GM23338 (cell line): ENCODE measurements around the gene BRI3BP. TPM values are rescaled to one million over a fixed set of nuclear protein-coding genes. Genes with fewer than 3 reads are reported as not detected.

Experiments
- ATAC-seq: fragments of 200-7000 bp; cut with Tn5 transposase; 3 replicates; pipeline ENCODE4 v1.9.1; 2020
- DNase-seq: peaks from one replicate; pipeline ENCODE4 v3.0.0-alpha.2; 2015; ENCODE audit warnings: low spot score
- H2AFZ ChIP-seq: fragments of 200-600 bp; sonication (generic); 2 replicates; pipeline ENCODE4 v1.8.0; 2016; ENCODE audit warnings: antibody characterized with exemption, mild to moderate bottlenecking, moderate library complexity
- H3F3A ChIP-seq: fragments of 200-600 bp; sonication (generic); replicated peaks from 2 replicates; pipeline ENCODE4 v1.8.0; 2017; ENCODE audit warnings: antibody characterized with exemption, mixed run types, low read depth
- H3K27ac ChIP-seq: fragments of 200-600 bp; sonication (generic); 2 replicates; pipeline ENCODE4 v1.6.1; 2016; ENCODE audit warnings: low read depth
- H3K27me3 ChIP-seq: fragments of 200-600 bp; sonication (generic); 2 replicates; pipeline ENCODE4 v1.8.0; 2016; ENCODE audit warnings: mild to moderate bottlenecking, mixed run types, moderate library complexity; ENCODE audit not compliant: insufficient read depth
- H3K36me3 ChIP-seq: fragments of 200-600 bp; sonication (generic); 2 replicates; pipeline ENCODE4 v1.8.0; 2016; ENCODE audit warnings: mild to moderate bottlenecking; ENCODE audit not compliant: insufficient read depth
- H3K4me1 ChIP-seq: fragments of 200-600 bp; sonication (generic); 2 replicates; pipeline ENCODE4 v1.8.0; 2016; ENCODE audit warnings: mild to moderate bottlenecking, moderate library complexity; ENCODE audit not compliant: insufficient read depth
- H3K4me2 ChIP-seq: fragments of 200-600 bp; sonication (generic); 2 replicates; pipeline ENCODE4 v1.7.1; 2017; ENCODE audit warnings: mixed run types
- H3K4me3 ChIP-seq: fragments of 200-600 bp; sonication (generic); 2 replicates; pipeline ENCODE4 v1.6.1; 2016; ENCODE audit warnings: mixed run types
- H3K79me2 ChIP-seq: fragments of 200-600 bp; sonication (generic); replicated peaks from 2 replicates; pipeline ENCODE4 v1.8.0; 2017; ENCODE audit warnings: mild to moderate bottlenecking; ENCODE audit not compliant: insufficient read depth
- H3K9me2 ChIP-seq: fragments of 200-600 bp; sonication (generic); 2 replicates; pipeline ENCODE4 v1.8.0; 2017; ENCODE audit not compliant: insufficient read depth
- H4K20me1 ChIP-seq: fragments of 200-600 bp; sonication (generic); replicated peaks from 2 replicates; pipeline ENCODE4 v1.8.0; 2017; ENCODE audit warnings: mild to moderate bottlenecking; ENCODE audit not compliant: insufficient read depth
- H3K27ac Mint-ChIP-seq: 2 replicates; pipeline ENCODE4 v1.8.0; 2020; ENCODE audit warnings: inconsistent platforms, mild to moderate bottlenecking, moderate library complexity, mixed read lengths
- H3K27me3 Mint-ChIP-seq: 3 replicates; pipeline ENCODE4 v1.8.0; 2022; ENCODE audit warnings: low read depth, mild to moderate bottlenecking, moderate library complexity, mixed read lengths, inconsistent platforms; ENCODE audit not compliant: insufficient read depth, poor library complexity
- H3K36me3 Mint-ChIP-seq: 3 replicates; pipeline ENCODE4 v1.8.0; 2021; ENCODE audit warnings: low read depth, mild to moderate bottlenecking, inconsistent platforms, moderate library complexity, mixed read lengths
- H3K4me1 Mint-ChIP-seq: 3 replicates; pipeline ENCODE4 v1.8.0; 2020; ENCODE audit warnings: mild to moderate bottlenecking, inconsistent platforms, mixed read lengths
- H3K4me3 Mint-ChIP-seq: 3 replicates; pipeline ENCODE4 v1.8.0; 2021; ENCODE audit warnings: moderate library complexity, mild to moderate bottlenecking, inconsistent platforms, mixed read lengths
- H3K9me3 Mint-ChIP-seq: 3 replicates; pipeline ENCODE4 v1.8.0; 2020; ENCODE audit warnings: moderate library complexity, mild to moderate bottlenecking, inconsistent platforms, mixed read lengths
- CREB1 ChIP-seq: fragments of 250-450 bp; sonication (Bioruptor Pico); IDR thresholded peaks from 2 replicates; pipeline ENCODE4 v1.5.0; 2020; ENCODE audit warnings: low read depth, mild to moderate bottlenecking, moderate library complexity
- EZH2 ChIP-seq: fragments of 200-600 bp; sonication (generic); IDR thresholded peaks from one replicate; pipeline ENCODE4 v1.8.0; 2017; ENCODE audit warnings: antibody characterized with exemption, mild to moderate bottlenecking, low read depth; ENCODE audit not compliant: unreplicated experiment
- EZH2phosphoT487 ChIP-seq: fragments of 200-600 bp; sonication (generic); IDR thresholded peaks from one replicate; pipeline ENCODE4 v1.8.1; 2018; ENCODE audit warnings: antibody characterized with exemption; ENCODE audit not compliant: unreplicated experiment
- JUNB ChIP-seq: IDR thresholded peaks from one replicate; pipeline ENCODE4 v1.6.1; 2016; ENCODE audit warnings: antibody characterized with exemption; ENCODE audit not compliant: unreplicated experiment
- NANOG ChIP-seq: IDR thresholded peaks from 2 replicates; pipeline ENCODE4 v1.6.1; 2016; ENCODE audit warnings: antibody characterized with exemption, borderline replicate concordance
- POLR2AphosphoS5 ChIP-seq: IDR thresholded peaks from 2 replicates; pipeline ENCODE4 v1.6.1; 2016; ENCODE audit warnings: antibody characterized with exemption, low read depth
- STAT1 ChIP-seq: IDR thresholded peaks from one replicate; pipeline ENCODE4 v1.6.1; 2016; ENCODE audit warnings: antibody characterized with exemption; ENCODE audit not compliant: unreplicated experiment
- ZNF114 ChIP-seq: fragments of 250-450 bp; sonication (Bioruptor Pico); IDR thresholded peaks from 2 replicates; pipeline ENCODE4 v1.5.0; 2020; ENCODE audit warnings: mild to moderate bottlenecking, moderate library complexity
- ZNF331 ChIP-seq: fragments of 250-450 bp; sonication (Bioruptor Pico); IDR thresholded peaks from 2 replicates; pipeline ENCODE4 v1.5.0; 2020; ENCODE audit warnings: low read depth, mild to moderate bottlenecking, moderate library complexity
- polyA plus RNA-seq: library from polyadenylated mRNA; unstranded; fragments of >200 nt; fragmentation: Nextera tagmentation; extraction: Ambion mirVana; gene quantifications from 2 replicates; pipeline ENCODE4 v1.2.1, GENCODE V29; 2016
- total RNA-seq: library from RNA; depleted of rRNA; stranded (reverse); fragments of >200 nt; shearing (Covaris generic); gene quantifications from 2 replicates; pipeline ENCODE4 v1.2.3, GENCODE V29; 2014
- TF ChIP-seq, protein P1 (sequence below): IDR thresholded peaks from 2 replicates; pipeline ENCODE4 v1.6.1; 2016; ENCODE audit warnings: antibody characterized with exemption
- TF ChIP-seq, protein P2 (sequence below): IDR thresholded peaks from one replicate; pipeline ENCODE4 v1.6.1; 2018; ENCODE audit warnings: antibody characterized with exemption; ENCODE audit not compliant: unreplicated experiment
- TF ChIP-seq, protein P3 (sequence below), 2 experiments: fragments of 200-600 bp in 1 of 2; sonication (generic) in 1 of 2; conservative IDR thresholded peaks; 2 replicates each; pipeline versions ENCODE4 v1.5.1 to v1.6.1; 2016 to 2017; ENCODE audit warnings: antibody characterized with exemption in 2 of 2, low read depth in 2 of 2, mild to moderate bottlenecking in 2 of 2, moderate library complexity in 1 of 2
- TF ChIP-seq, protein P4 (sequence below): fragments of 250-450 bp; sonication (Bioruptor Pico); IDR thresholded peaks from 2 replicates; pipeline ENCODE4 v1.5.0; 2020; ENCODE audit warnings: mild to moderate bottlenecking, moderate library complexity

Gene BRI3BP
- total and polyA plus RNA-seq, 2 experiments from 2014 or later: 5.8 to 10.7 TPM

DNA sequence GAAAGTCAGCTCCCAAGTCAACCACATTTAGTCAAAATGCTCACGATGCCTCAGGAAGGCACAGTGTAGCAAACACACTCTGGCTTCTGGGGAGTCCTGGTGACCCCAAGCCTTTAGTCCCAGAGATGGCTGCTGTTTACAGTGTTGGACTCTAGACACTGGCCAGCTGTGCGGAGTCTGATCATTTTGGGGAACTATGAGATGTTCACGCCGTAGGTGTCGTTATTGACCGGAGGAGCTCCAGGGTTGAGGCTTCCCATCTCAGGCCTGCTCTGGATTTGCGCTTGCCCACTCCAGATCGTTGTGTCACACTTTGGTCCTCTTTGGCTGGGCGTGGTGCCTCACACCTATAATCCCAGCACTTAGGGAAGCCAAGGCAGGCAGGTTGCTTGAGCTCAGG lies 27.7 kb downstream of the BRI3BP start:
- TF ChIP-seq, protein P1, sequence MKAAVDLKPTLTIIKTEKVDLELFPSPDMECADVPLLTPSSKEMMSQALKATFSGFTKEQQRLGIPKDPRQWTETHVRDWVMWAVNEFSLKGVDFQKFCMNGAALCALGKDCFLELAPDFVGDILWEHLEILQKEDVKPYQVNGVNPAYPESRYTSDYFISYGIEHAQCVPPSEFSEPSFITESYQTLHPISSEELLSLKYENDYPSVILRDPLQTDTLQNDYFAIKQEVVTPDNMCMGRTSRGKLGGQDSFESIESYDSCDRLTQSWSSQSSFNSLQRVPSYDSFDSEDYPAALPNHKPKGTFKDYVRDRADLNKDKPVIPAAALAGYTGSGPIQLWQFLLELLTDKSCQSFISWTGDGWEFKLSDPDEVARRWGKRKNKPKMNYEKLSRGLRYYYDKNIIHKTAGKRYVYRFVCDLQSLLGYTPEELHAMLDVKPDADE: no peak
- TF ChIP-seq EZH2phosphoT487: no peak
- TF ChIP-seq, protein P2, sequence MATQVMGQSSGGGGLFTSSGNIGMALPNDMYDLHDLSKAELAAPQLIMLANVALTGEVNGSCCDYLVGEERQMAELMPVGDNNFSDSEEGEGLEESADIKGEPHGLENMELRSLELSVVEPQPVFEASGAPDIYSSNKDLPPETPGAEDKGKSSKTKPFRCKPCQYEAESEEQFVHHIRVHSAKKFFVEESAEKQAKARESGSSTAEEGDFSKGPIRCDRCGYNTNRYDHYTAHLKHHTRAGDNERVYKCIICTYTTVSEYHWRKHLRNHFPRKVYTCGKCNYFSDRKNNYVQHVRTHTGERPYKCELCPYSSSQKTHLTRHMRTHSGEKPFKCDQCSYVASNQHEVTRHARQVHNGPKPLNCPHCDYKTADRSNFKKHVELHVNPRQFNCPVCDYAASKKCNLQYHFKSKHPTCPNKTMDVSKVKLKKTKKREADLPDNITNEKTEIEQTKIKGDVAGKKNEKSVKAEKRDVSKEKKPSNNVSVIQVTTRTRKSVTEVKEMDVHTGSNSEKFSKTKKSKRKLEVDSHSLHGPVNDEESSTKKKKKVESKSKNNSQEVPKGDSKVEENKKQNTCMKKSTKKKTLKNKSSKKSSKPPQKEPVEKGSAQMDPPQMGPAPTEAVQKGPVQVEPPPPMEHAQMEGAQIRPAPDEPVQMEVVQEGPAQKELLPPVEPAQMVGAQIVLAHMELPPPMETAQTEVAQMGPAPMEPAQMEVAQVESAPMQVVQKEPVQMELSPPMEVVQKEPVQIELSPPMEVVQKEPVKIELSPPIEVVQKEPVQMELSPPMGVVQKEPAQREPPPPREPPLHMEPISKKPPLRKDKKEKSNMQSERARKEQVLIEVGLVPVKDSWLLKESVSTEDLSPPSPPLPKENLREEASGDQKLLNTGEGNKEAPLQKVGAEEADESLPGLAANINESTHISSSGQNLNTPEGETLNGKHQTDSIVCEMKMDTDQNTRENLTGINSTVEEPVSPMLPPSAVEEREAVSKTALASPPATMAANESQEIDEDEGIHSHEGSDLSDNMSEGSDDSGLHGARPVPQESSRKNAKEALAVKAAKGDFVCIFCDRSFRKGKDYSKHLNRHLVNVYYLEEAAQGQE: no peak
- no peak for TF ChIP-seq JUNB
- TF ChIP-seq EZH2: no peak
- TF ChIP-seq POLR2AphosphoS5: no peak
- TF ChIP-seq, protein P3, sequence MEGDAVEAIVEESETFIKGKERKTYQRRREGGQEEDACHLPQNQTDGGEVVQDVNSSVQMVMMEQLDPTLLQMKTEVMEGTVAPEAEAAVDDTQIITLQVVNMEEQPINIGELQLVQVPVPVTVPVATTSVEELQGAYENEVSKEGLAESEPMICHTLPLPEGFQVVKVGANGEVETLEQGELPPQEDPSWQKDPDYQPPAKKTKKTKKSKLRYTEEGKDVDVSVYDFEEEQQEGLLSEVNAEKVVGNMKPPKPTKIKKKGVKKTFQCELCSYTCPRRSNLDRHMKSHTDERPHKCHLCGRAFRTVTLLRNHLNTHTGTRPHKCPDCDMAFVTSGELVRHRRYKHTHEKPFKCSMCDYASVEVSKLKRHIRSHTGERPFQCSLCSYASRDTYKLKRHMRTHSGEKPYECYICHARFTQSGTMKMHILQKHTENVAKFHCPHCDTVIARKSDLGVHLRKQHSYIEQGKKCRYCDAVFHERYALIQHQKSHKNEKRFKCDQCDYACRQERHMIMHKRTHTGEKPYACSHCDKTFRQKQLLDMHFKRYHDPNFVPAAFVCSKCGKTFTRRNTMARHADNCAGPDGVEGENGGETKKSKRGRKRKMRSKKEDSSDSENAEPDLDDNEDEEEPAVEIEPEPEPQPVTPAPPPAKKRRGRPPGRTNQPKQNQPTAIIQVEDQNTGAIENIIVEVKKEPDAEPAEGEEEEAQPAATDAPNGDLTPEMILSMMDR (conservative IDR thresholded peaks at IDR 0.05; ENCODE audit: low read depth in 2 of 2): no peak
- no peak for TF ChIP-seq STAT1
- no peak for TF ChIP-seq CREB1 (CRISPR knock-in tag)
- TF ChIP-seq NANOG: no peak
- TF ChIP-seq ZNF331 (CRISPR knock-in tag): no peak
- no peak for TF ChIP-seq ZNF114
- TF ChIP-seq, protein P4, sequence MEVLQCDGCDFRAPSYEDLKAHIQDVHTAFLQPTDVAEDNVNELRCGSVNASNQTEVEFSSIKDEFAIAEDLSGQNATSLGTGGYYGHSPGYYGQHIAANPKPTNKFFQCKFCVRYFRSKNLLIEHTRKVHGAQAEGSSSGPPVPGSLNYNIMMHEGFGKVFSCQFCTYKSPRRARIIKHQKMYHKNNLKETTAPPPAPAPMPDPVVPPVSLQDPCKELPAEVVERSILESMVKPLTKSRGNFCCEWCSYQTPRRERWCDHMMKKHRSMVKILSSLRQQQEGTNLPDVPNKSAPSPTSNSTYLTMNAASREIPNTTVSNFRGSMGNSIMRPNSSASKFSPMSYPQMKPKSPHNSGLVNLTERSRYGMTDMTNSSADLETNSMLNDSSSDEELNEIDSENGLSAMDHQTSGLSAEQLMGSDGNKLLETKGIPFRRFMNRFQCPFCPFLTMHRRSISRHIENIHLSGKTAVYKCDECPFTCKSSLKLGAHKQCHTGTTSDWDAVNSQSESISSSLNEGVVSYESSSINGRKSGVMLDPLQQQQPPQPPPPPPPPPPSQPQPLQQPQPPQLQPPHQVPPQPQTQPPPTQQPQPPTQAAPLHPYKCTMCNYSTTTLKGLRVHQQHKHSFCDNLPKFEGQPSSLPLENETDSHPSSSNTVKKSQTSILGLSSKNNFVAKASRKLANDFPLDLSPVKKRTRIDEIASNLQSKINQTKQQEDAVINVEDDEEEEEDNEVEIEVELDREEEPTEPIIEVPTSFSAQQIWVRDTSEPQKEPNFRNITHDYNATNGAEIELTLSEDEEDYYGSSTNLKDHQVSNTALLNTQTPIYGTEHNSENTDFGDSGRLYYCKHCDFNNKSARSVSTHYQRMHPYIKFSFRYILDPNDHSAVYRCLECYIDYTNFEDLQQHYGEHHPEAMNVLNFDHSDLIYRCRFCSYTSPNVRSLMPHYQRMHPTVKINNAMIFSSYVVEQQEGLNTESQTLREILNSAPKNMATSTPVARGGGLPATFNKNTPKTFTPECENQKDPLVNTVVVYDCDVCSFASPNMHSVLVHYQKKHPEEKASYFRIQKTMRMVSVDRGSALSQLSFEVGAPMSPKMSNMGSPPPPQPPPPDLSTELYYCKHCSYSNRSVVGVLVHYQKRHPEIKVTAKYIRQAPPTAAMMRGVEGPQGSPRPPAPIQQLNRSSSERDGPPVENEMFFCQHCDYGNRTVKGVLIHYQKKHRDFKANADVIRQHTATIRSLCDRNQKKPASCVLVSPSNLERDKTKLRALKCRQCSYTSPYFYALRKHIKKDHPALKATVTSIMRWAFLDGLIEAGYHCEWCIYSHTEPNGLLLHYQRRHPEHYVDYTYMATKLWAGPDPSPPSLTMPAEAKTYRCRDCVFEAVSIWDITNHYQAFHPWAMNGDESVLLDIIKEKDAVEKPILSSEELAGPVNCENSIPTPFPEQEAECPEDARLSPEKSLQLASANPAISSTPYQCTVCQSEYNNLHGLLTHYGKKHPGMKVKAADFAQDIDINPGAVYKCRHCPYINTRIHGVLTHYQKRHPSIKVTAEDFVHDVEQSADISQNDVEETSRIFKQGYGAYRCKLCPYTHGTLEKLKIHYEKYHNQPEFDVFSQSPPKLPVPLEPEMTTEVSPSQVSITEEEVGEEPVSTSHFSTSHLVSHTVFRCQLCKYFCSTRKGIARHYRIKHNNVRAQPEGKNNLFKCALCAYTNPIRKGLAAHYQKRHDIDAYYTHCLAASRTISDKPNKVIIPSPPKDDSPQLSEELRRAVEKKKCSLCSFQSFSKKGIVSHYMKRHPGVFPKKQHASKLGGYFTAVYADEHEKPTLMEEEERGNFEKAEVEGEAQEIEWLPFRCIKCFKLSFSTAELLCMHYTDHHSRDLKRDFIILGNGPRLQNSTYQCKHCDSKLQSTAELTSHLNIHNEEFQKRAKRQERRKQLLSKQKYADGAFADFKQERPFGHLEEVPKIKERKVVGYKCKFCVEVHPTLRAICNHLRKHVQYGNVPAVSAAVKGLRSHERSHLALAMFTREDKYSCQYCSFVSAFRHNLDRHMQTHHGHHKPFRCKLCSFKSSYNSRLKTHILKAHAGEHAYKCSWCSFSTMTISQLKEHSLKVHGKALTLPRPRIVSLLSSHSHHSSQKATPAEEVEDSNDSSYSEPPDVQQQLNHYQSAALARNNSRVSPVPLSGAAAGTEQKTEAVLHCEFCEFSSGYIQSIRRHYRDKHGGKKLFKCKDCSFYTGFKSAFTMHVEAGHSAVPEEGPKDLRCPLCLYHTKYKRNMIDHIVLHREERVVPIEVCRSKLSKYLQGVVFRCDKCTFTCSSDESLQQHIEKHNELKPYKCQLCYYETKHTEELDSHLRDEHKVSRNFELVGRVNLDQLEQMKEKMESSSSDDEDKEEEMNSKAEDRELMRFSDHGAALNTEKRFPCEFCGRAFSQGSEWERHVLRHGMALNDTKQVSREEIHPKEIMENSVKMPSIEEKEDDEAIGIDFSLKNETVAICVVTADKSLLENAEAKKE (CRISPR knock-in tag): no peak
- H3K79me2 ChIP-seq: no peaks in the 10 kb centered on the region

More for the DNA sequence above, 27.7 kb downstream of the BRI3BP start:
- Mint-ChIP-seq H3K9me3 (no peaks in the 10 kb centered on the region; the same call in 2 of the 3 replicates), H3K4me3 (no peak overlapping the region), H3K4me1 (no peaks in the 10 kb centered on the region), H3K27me3 (peaks cover 1% of the 10 kb centered on the region), H3K27ac (no peak overlapping the region), H3K36me3 (peaks cover 41% of the 10 kb centered on the region)
- H3F3A ChIP-seq: 0 out of 2 replicates have a peak, but pooled peaks cover 3% of the 10 kb centered on the region
- H3K27ac ChIP-seq: no peak overlapping the region
- H3K9me2 ChIP-seq: no peaks in the 10 kb centered on the region
- no peak overlapping the region for H3K4me3 ChIP-seq
- DNase-seq (no peak), ATAC-seq (no peak)
- H2AFZ ChIP-seq: no peak overlapping the region
- H3K27me3 ChIP-seq: no peaks in the 10 kb centered on the region
- peaks cover 1% of the 10 kb centered on the region; the same call in 1 of the 2 replicates for H3K36me3 ChIP-seq
- no peak overlapping the region for H3K4me2 ChIP-seq
- H4K20me1 ChIP-seq: no peaks in the 10 kb centered on the region; the same call in 1 of the 2 replicates
- no peaks in the 10 kb centered on the region for H3K4me1 ChIP-seq
